HAP-1 (cell line): ENCODE results near the gene LUC7L3.

Experiments used
- DNase-seq, 2 experiments: peaks; one replicate each; pipeline ENCODE4 v3.0.0-alpha.2; 2016 to 2020; ENCODE audit warnings: low spot score in 2 of 2
- H3K27me3 ChIP-seq: fragments of 250-450 bp; sonication (Bioruptor Pico); 2 replicates; pipeline ENCODE4 v1.5.1; 2020; ENCODE audit warnings: low read depth, mild to moderate bottlenecking, moderate library complexity
- H3K36me3 ChIP-seq: fragments of 250-450 bp; sonication (Bioruptor Pico); replicated peaks from 2 replicates; pipeline ENCODE4 v1.5.1; 2020; ENCODE audit warnings: mild to moderate bottlenecking
- H3K4me1 ChIP-seq: fragments of 250-450 bp; sonication (Bioruptor Pico); 2 replicates; pipeline ENCODE4 v1.5.1; 2020; ENCODE audit warnings: mild to moderate bottlenecking
- H3K4me3 ChIP-seq: fragments of 250-450 bp; sonication (Bioruptor Pico); 2 replicates; pipeline ENCODE4 v1.5.1; 2020; ENCODE audit warnings: mild to moderate bottlenecking, moderate library complexity
- H3K9me3 ChIP-seq: fragments of 250-450 bp; sonication (Bioruptor Pico); 2 replicates; pipeline ENCODE4 v1.5.1; 2020; ENCODE audit warnings: mild to moderate bottlenecking, moderate library complexity
- in situ Hi-C: fragments of 300-500 bp; cut with MboI; formaldehyde crosslinking; loops from 3 replicates; pipeline ENCODE4 v1.14.3; 2020; ENCODE audit warnings: low sequenced_read_pairs, inconsistent platforms, mixed read lengths

The LUC7L3 gene

GRCh38 chr17:50767446-50767845 lies 48.0 kb downstream of the LUC7L3 start, which contains the start of gene ANKRD40CL:
Gene ANKRD40CL, minus strand, starts transcription at chr17:50767518. Its CDS starts 605 bp downstream, at chr17:50766913.
- H3K9me3 ChIP-seq, result no peaks in the 10 kb centered on the region
- no peaks in the 10 kb centered on the region for H3K36me3 ChIP-seq
- no peak for DNase-seq
- peaks cover 4% of the 10 kb centered on the region; the same call in 1 of the 2 replicates for H3K4me1 ChIP-seq
- no peaks in the 10 kb centered on the region for H3K27me3 ChIP-seq
- in situ Hi-C loops, result no loop called here
- no peak within 1 kb of the TSS for H3K4me3 ChIP-seq

- Histone ChIP-seq H3K4me1 (peaks cover 4% of the 10 kb centered on the region; the same call in 1 of the 2 replicates), H3K4me3 (no peak overlapping the region), H3K36me3 (no peaks in the 10 kb centered on the region), H3K27me3 (no peaks in the 10 kb centered on the region), H3K9me3 (no peaks in the 10 kb centered on the region)
- in situ Hi-C loops, result no loop called here
- DNase-seq, result no peak
These were observed 49.0 kb downstream of the LUC7L3 start for GRCh38 chr17:50768346-50768761.

GRCh38 chr17:50769884-50770283 lies 50.5 kb downstream of the LUC7L3 start:
- H3K9me3 ChIP-seq, result no peaks in the 10 kb centered on the region
- no peak for DNase-seq
- H3K4me1 ChIP-seq, result no peaks in the 10 kb centered on the region
- H3K36me3 ChIP-seq, result no peaks in the 10 kb centered on the region
- no peaks in the 10 kb centered on the region for H3K27me3 ChIP-seq
- in situ Hi-C loops, result no loop called here
- H3K4me3 ChIP-seq, result no peak overlapping the region

DNA sequence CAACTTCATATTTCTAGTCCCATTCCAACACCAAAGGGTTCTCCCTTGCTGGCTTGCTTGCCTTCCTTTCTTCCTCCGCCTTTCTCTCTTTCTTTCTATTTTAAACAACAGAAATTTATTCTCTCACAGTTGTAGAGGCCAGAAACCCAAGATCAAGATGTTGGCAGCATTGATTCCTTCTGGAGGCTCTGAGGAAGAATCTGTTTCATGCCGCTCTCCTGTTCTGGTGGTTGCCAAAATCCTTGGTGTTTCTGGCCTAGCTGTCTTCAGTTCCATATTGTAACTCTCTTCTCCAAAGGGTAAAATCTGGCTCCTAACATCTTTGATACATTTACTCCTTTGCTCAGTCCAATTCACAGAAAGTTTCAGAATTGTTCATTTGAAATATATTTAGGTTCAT lies 50.9 kb downstream of the LUC7L3 start:
- no peaks in the 10 kb centered on the region for H3K9me3 ChIP-seq
- DNase-seq, result no peak
- H3K27me3 ChIP-seq, result no peaks in the 10 kb centered on the region
- no peaks in the 10 kb centered on the region for H3K36me3 ChIP-seq
- no peaks in the 10 kb centered on the region for H3K4me1 ChIP-seq
- in situ Hi-C loops, result no loop called here
- H3K4me3 ChIP-seq, result no peak overlapping the region

DNA sequence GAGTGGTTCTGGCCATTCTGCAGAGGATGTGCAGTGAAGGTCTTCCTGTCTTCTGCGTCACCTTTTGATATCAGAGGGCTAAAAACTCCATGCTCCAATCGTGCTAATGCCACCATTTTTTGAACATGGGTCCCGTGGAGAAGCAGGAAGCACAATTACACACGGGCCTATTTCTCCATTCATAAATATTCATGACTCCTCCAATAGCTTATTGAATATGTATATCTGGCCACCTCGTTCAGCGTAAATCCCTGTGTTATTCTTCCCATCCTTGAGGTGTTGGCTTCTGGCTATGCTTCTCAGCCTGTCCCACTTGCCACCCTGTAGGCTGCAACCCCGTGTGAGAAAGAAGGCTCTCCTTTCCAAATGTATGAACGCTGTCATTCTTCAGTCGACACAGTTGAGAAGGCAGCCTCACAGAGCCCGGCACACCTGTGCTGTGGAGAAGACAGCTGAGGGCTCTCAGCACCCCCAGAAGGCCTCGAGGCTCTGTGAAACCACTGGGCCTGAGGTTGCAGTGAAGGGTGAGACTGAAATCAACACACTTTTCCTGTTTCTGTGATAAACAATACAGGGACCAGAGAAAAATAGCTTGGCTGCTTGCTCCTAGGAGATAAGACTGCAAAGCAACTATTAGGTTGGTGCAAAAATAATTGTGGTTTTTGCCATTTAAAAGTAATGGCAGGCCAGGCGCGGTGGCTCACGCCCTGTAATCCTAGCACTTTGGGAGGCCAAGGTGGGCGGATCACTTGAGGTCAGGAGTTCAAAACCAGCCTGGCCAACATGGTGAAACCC lies 52.8 kb downstream of the LUC7L3 start:
- Histone ChIP-seq H3K27me3 (no peaks in the 10 kb centered on the region), H3K36me3 (no peaks in the 10 kb centered on the region), H3K4me1 (no peaks in the 10 kb centered on the region), H3K9me3 (no peaks in the 10 kb centered on the region), H3K4me3 (no peak overlapping the region)
- DNase-seq, result no peak
- in situ Hi-C loops, result no loop called here

DNA sequence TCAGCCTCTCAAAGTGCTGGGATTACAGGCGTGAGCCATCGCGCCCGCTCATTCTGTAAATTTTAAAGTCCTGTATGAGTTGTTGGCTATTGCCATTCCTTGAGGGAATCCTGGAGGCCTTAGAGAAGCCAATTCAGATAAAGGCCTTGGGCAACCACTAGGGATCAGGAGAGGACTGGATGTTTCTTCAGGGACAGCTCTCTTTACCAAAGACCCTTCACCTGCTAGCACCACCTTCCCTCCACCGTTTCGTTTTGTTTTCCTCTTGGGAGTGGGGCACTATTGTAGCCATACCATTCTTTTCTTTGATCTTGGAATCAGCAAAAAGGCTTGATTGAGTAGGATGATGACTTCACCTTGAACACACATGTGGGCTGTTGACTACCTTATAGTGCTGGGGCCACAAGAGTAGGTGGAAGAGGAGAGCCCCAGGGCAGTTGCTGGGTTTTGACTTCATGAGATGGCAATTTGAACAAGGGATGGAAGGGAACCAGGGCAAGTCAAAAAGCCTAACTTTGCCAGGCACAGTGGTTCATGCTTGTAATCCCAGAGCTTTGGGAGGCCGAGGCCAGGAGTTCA lies 54.9 kb downstream of the LUC7L3 start:
- Histone ChIP-seq H3K36me3 (no peaks in the 10 kb centered on the region), H3K9me3 (no peaks in the 10 kb centered on the region), H3K27me3 (no peaks in the 10 kb centered on the region), H3K4me3 (no peak overlapping the region), H3K4me1 (no peaks in the 10 kb centered on the region)
- DNase-seq, result no peak
- in situ Hi-C loops, result no loop called here

DNA sequence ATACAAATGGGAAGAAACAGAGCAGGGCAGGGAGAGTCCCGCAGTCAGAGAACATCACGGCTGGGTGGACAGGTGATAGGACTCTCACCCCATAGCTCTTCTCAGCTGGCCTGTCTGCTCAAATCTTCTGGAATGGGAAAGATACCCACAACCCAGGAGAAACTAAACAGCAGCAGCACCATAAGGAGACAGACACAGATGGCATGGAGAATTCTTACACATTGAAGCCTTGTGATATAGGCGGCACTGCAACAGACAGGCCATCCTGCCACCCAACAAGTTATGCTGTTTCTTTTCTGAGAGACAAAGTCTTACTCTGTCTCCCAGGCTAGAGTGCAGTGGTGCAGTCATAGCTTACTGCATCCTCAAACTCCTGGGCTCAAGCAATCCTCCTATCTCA lies 56.5 kb downstream of the LUC7L3 start:
- H3K4me3 ChIP-seq, result no peak overlapping the region
- H3K4me1 ChIP-seq, result no peaks in the 10 kb centered on the region
- no peaks in the 10 kb centered on the region for H3K27me3 ChIP-seq
- no peaks in the 10 kb centered on the region for H3K36me3 ChIP-seq
- in situ Hi-C loops, result no loop called here
- no peaks in the 10 kb centered on the region for H3K9me3 ChIP-seq
- no peak for DNase-seq

DNA sequence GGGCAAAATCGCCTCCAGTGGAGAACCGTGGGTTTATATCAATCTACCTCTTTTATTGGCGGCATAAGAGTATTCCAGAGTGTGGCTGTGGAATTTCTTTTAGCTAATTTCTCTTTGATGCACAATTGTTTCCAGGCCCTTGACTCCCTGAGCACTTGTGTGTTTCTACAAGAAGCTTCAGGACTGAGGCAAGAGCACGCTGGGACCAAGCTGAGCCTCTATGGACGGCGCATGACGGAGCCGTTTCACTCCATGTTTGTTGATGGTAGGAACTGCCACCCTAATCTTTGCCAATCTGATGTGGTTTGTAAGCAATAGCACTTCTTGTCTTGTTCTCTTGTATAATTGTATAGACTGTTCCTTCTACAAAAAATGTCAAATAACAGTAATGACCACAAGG lies 59.1 kb downstream of the LUC7L3 start:
- H3K27me3 ChIP-seq, result no peaks in the 10 kb centered on the region
- DNase-seq, result no peak

DNA sequence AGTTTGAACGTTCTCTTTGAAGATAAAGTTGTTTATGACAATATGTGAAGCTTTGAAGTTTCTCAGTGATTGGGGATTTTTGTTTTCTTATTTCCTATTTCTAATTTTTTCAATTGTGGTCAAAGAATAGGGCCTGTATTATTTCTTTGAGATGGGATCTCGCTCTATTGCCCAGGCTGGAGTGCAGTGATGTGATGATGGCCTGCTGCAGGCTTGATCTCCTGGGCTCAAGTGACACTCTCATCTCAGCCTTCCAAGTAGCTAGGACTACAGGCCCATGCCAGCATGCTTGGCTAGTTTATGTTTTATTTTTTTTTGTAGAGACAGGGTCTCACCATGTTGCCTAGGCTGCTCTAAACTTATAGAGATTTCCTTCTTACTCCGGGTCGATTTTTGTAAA lies 59.6 kb downstream of the LUC7L3 start:
- Histone ChIP-seq H3K4me3 (no peak overlapping the region), H3K4me1 (no peaks in the 10 kb centered on the region), H3K27me3 (no peaks in the 10 kb centered on the region), H3K36me3 (no peaks in the 10 kb centered on the region), H3K9me3 (no peaks in the 10 kb centered on the region)
- DNase-seq, result no peak
- in situ Hi-C loops, result no loop called here

More for the DNA sequence above, 59.1 kb downstream of the LUC7L3 start:
- Histone ChIP-seq H3K36me3 (no peaks in the 10 kb centered on the region), H3K4me3 (no peak overlapping the region), H3K9me3 (no peaks in the 10 kb centered on the region), H3K4me1 (no peaks in the 10 kb centered on the region)
- in situ Hi-C loops, result no loop called here

DNA sequence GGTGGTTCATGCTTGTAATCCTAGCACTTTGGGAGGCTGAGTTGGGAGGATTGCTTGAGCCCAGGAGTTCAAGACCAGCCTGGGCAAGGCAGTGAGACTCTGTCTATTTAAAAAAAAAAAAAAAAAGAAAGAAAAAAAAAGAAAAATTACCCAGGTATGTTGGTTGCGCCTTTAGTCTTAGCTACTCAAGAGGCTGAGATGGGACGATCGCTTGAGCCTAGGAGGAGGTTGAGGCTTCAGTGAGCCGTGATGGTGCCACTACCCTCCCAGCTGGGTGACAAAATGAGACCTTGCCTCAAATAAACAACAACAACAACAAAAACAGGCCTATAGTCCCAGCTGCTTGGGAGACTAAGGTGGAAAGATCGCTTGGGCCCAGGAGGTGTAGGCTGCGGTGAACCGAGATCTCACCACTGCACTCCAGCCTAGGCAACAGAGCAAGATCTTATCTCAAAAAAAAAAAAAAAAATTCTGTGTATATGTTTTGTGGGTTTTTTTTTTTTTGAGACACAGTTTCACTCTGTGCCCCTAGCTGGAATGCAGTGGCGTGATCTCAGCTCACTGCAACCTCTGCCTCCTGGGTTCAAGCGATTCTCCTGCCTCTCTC lies 60.4 kb downstream of the LUC7L3 start:
- no peak for DNase-seq
- Histone ChIP-seq H3K27me3 (no peaks in the 10 kb centered on the region), H3K9me3 (no peaks in the 10 kb centered on the region), H3K4me3 (no peak overlapping the region), H3K4me1 (no peaks in the 10 kb centered on the region), H3K36me3 (no peaks in the 10 kb centered on the region)
- in situ Hi-C loops, result loop anchor here (5.0 kb wide), 1 partner anchor 172 kb away; no protein-coding TSS in a partner anchor

DNA sequence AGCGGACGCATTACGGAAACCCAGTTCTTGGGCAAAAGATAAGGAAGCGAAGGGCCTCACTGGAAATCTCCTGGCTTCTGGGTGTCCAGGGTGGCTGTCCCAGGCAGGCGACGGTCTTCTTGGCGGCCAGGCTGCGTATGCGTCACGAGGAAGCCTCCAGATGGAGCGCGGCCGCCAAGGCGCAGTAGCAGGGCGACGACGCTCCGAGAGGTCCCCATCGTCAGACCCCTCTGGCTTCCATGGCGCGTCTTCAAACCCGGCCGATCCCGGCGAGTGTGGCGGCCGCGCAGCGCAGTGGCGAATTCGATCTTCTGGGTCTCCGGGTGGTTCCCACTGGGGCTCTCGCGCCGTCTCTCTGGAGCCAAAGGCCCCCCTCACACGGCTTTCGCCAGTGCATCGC lies 61.8 kb downstream of the LUC7L3 start:
- Histone ChIP-seq H3K9me3 (no peaks in the 10 kb centered on the region), H3K36me3 (no peaks in the 10 kb centered on the region), H3K4me1 (no peaks in the 10 kb centered on the region), H3K4me3 (no peak overlapping the region), H3K27me3 (no peaks in the 10 kb centered on the region)
- in situ Hi-C loops, result loop anchor here (5.0 kb wide), 1 partner anchor 171 kb away; no protein-coding TSS in a partner anchor
- DNase-seq, result no peak

DNA sequence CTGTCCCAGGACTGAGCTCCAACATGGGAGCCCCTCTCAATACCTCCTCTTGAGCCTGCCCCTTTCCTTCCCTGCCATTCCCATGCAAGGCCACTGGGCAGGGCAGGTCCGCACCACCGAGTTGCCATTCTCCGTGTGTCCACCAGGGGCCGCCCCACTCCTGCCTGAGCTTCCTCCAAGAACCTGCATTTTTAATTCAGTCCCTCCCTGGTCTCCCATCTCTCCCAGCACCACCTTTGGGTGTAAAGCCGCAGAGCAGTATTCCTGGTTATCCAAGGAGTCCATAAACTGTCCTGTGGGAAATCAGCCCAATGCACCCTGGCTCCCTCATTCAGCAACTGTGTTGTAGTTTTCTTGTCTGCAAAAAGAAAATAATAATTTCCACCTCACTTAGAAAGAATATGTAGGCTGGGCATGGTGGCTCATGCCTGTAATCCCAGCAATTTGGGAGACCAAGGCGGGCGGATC lies 63.8 kb downstream of the LUC7L3 start:
- Histone ChIP-seq H3K27me3 (no peaks in the 10 kb centered on the region), H3K36me3 (no peaks in the 10 kb centered on the region), H3K4me1 (no peaks in the 10 kb centered on the region), H3K4me3 (no peak overlapping the region), H3K9me3 (no peaks in the 10 kb centered on the region)
- peak; percentile 90 to 93 for DNase-seq
- in situ Hi-C loops, result loop anchor here (5.0 kb wide), 1 partner anchor 169 kb away; no protein-coding TSS in a partner anchor

- DNase-seq, result no peak
- Histone ChIP-seq H3K36me3 (no peaks in the 10 kb centered on the region), H3K9me3 (no peaks in the 10 kb centered on the region), H3K4me1 (no peaks in the 10 kb centered on the region), H3K4me3 (no peak overlapping the region), H3K27me3 (no peaks in the 10 kb centered on the region)
- in situ Hi-C loops, result loop anchor here (5.0 kb wide), 1 partner anchor 168 kb away; no protein-coding TSS in a partner anchor
These were observed 64.5 kb downstream of the LUC7L3 start for GRCh38 chr17:50783905-50784304.

DNA sequence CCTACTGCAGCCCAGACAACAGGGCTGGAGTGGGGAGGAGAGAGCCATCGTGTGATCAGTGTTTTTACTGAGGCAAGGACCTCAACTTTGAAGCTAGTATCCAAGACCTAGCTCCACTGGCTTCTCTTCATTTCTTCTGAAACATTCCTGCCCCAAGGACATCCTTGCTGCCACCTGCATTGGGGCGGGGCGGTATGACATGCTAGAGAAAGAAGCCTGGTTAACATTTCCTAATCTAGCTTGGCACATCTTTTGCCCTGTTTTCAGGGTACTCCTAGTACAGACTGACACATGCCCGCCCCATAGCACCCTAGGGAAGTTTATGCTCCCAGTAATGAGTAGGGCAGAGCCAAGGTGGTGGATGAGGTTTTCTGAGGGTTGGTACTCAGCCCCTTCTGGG lies 65.7 kb downstream of the LUC7L3 start:
- H3K4me1 ChIP-seq, result no peaks in the 10 kb centered on the region
- H3K27me3 ChIP-seq, result no peaks in the 10 kb centered on the region
- no peak overlapping the region for H3K4me3 ChIP-seq
- no peak for DNase-seq
- H3K9me3 ChIP-seq, result no peaks in the 10 kb centered on the region
- no peaks in the 10 kb centered on the region for H3K36me3 ChIP-seq
- in situ Hi-C loops, result loop anchor here (5.0 kb wide), 1 partner anchor 57 kb away; no protein-coding TSS in a partner anchor
